Posterior cingulate gyrus (tissue), 11 donors: ENCODE data around the gene SDK2.

Experiments used
- DNase-seq, 10 donors: peaks; one replicate each; pipeline versions ENCODE4 v3.0.0 to v3.0.0-alpha.2; 2020 to 2021; ENCODE audit warnings: mixed read lengths in 3 of 10
- intact Hi-C: fragments of 100-400 bp; cut with DNase I; formaldehyde crosslinking; loops from one replicate; pipeline ENCODE4 v1.15.1; 2023

Gene SDK2

GRCh38 chr17:73308017-73308823 lies 336.0 kb downstream of the SDK2 start:
- intact Hi-C loops = no loop called here
- DNase-seq = peak in 2 of 10 donors; percentile 77 to 79

GRCh38 chr17:73307130-73307529 lies 337.1 kb downstream of the SDK2 start:
- intact Hi-C loops = no loop called here
- DNase-seq = peak; percentile 31 to 93 (median 59)

- intact Hi-C loops = no loop called here
- DNase-seq = peak in 1 of 10 donors; percentile 14
These were observed 338.1 kb downstream of the SDK2 start for GRCh38 chr17:73305845-73306836.

- intact Hi-C loops = no loop called here
- peak in 4 of 10 donors; percentile 24 to 88 (median 30) for DNase-seq
These were observed 339.1 kb downstream of the SDK2 start for GRCh38 chr17:73304971-73305812.

GRCh38 chr17:73304438-73304837 lies 339.8 kb downstream of the SDK2 start:
- DNase-seq = no peak
- intact Hi-C loops = no loop called here

- DNase-seq = no peak
- intact Hi-C loops = no loop called here
These were observed 342.1 kb downstream of the SDK2 start for GRCh38 chr17:73302189-73302588.

GRCh38 chr17:73301369-73301768 lies 342.9 kb downstream of the SDK2 start:
- DNase-seq = no peak
- intact Hi-C loops = no loop called here

- intact Hi-C loops = no loop called here
- DNase-seq = no peak
These were observed 343.9 kb downstream of the SDK2 start for GRCh38 chr17:73300392-73300791.

GRCh38 chr17:73297934-73298861 lies 346.0 kb downstream of the SDK2 start:
- peak in 1 of 10 donors; percentile 41 for DNase-seq

GRCh38 chr17:73293480-73293911 lies 350.7 kb downstream of the SDK2 start:
- intact Hi-C loops = no loop called here

More at GRCh38 chr17:73297934-73298861, 346.0 kb downstream of the SDK2 start:
- intact Hi-C loops = no loop called here

GRCh38 chr17:73293031-73293430 lies 351.2 kb downstream of the SDK2 start:
- peak in 2 of 10 donors; percentile 20 to 30 for DNase-seq
- intact Hi-C loops = no loop called here

More at GRCh38 chr17:73293480-73293911, 350.7 kb downstream of the SDK2 start:
- DNase-seq = peak in 2 of 10 donors; percentile 74 to 79

GRCh38 chr17:73292031-73292531 lies 352.2 kb downstream of the SDK2 start:
- DNase-seq = peak in 8 of 10 donors; percentile 37 to 90 (median 56)
- intact Hi-C loops = no loop called here

GRCh38 chr17:73291260-73291801 lies 352.9 kb downstream of the SDK2 start:
- DNase-seq = peak in 2 of 10 donors; percentile 59 to 66
- intact Hi-C loops = no loop called here

- DNase-seq = peak in 2 of 10 donors; percentile 36 to 37
- intact Hi-C loops = no loop called here
These were observed 353.6 kb downstream of the SDK2 start for GRCh38 chr17:73290399-73291259.

- intact Hi-C loops = no loop called here
- peak in 2 of 10 donors; percentile 2 to 58 for DNase-seq
These were observed 354.5 kb downstream of the SDK2 start for GRCh38 chr17:73289549-73290254.

- peak in 3 of 10 donors; percentile 3 to 63 (median 63) for DNase-seq
- intact Hi-C loops = no loop called here
These were observed 355.5 kb downstream of the SDK2 start for GRCh38 chr17:73288534-73289302.
